ENCODE results near the gene RTP4.
A peak's percentile ranks its signal among the peaks of the same experiment; 100 is the strongest.

Gene RTP4

GRCh38 chr3:187368251-187369088, at the start of gene RTP4:
RTP4 (plus strand) TSS chr3:187368385; CDS start chr3:187368442, 57 bp downstream.
- DNase-seq (ENCODE audit: low spot score in 2 of 2) = peak; percentile 15 to 71
- peaks cover 5% of the 10 kb centered on the region for H3K36me3 Mint-ChIP-seq
- H3K4me3 Mint-ChIP-seq = peak within 1 kb of the TSS; percentile 79
- peak; percentile 87 for ATAC-seq
- H3K4me1 Mint-ChIP-seq = peaks cover 24% of the 10 kb centered on the region
- H3K9me3 Mint-ChIP-seq = no peaks in the 10 kb centered on the region
- peak within 1 kb of the TSS; percentile 99 for H3K27ac Mint-ChIP-seq

DNA sequence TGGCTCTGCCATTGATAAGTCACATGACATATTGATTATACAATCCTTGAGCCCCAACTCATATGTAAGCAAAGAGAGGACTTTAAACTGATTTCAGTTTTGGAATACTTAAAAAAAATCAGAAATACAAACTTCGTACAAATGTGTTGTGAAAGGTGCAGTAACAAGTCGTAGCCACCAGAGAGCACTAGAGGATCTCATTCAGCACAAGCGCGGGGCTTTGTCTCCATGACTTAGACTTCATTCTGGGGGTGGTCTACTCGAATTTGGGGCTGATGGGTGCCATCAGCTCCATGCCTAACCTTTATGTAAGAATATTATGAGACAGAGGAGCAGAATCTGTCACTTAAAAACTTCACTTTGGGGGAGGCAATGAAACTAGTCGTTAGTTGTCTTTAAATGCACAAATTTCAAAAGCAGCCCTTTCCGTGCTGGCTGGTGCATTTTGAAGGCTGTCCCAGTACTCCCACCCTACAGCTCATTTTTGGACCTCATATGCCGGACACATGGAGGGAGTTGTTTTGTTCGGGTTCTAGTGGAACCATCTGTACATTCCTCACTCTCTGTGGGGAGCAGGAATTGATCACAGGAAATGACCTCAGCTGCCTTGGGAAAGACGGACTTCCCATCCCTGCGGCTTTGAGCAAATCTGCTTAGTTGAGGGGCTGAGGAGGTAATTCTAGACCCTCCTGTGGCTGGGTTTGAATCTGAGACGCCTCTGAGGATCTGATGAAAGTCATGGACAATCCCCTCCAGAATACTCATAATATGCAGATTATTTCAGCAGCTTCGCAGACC, 49.2 kb upstream of the RTP4 start:
- ATAC-seq = no peak
- no peak overlapping the region for H3K4me3 Mint-ChIP-seq
- H3K9me3 Mint-ChIP-seq = no peaks in the 10 kb centered on the region
- peaks cover 19% of the 10 kb centered on the region for H3K4me1 Mint-ChIP-seq
- H3K36me3 Mint-ChIP-seq = no peaks in the 10 kb centered on the region
- peak; percentile 10 to 59 for DNase-seq (ENCODE audit: low spot score in 2 of 2)
- no peak overlapping the region for H3K27ac Mint-ChIP-seq

- Mint-ChIP-seq H3K27ac (no peak overlapping the region), H3K4me1 (peaks cover 19% of the 10 kb centered on the region), H3K9me3 (no peaks in the 10 kb centered on the region), H3K36me3 (no peaks in the 10 kb centered on the region), H3K4me3 (no peak overlapping the region)
- DNase-seq (ENCODE audit: low spot score in 2 of 2) = peak; percentile 42 to 84
- peak; percentile 77 for ATAC-seq
Observed at GRCh38 chr3:187319699-187320302, 48.4 kb upstream of the RTP4 start.

DNA sequence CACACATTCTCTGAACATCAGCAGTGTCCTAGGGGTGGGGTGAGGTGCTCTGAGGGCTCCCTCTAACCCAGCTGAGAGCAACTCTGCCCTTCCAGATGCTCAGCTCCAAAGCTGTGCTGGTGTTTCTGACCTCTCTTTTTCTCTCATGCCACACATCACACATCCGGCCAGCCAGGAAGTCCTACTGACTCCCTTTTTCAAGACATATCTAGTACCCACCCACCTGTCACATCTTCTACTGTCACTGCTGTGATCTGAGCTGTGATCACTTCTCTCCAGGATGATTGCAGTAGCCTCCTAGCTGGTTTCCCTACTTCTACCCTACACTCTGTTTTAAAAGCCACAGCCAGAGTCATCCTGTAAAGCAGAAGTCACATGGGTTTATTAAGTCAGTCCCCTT, 46.4 kb upstream of the RTP4 start:
- no peaks in the 10 kb centered on the region for H3K36me3 Mint-ChIP-seq
- peak in 1 of 2 donors; percentile 48 for DNase-seq (ENCODE audit: low spot score in 2 of 2)
- no peak overlapping the region for H3K27ac Mint-ChIP-seq
- no peak overlapping the region for H3K4me3 Mint-ChIP-seq
- peak; percentile 53 for ATAC-seq
- no peaks in the 10 kb centered on the region for H3K9me3 Mint-ChIP-seq
- peaks cover 19% of the 10 kb centered on the region for H3K4me1 Mint-ChIP-seq

GRCh38 chr3:187322291-187322690, 45.9 kb upstream of the RTP4 start:
- H3K9me3 Mint-ChIP-seq = no peaks in the 10 kb centered on the region
- peaks cover 19% of the 10 kb centered on the region for H3K4me1 Mint-ChIP-seq
- no peak overlapping the region for H3K4me3 Mint-ChIP-seq
- H3K27ac Mint-ChIP-seq = no peak overlapping the region
- H3K36me3 Mint-ChIP-seq = no peaks in the 10 kb centered on the region
- DNase-seq (ENCODE audit: low spot score in 2 of 2) = no peak
- ATAC-seq = no peak

- H3K9me3 Mint-ChIP-seq = no peaks in the 10 kb centered on the region
- H3K4me3 Mint-ChIP-seq = no peak overlapping the region
- no peak overlapping the region for H3K27ac Mint-ChIP-seq
- ATAC-seq = no peak
- H3K36me3 Mint-ChIP-seq = no peaks in the 10 kb centered on the region
- peaks cover 19% of the 10 kb centered on the region for H3K4me1 Mint-ChIP-seq
- no peak for DNase-seq (ENCODE audit: low spot score in 2 of 2)
Observed at GRCh38 chr3:187323091-187323490, 45.1 kb upstream of the RTP4 start.

- peaks cover 6% of the 10 kb centered on the region for H3K4me1 Mint-ChIP-seq
- H3K27ac Mint-ChIP-seq = no peak overlapping the region
Observed at GRCh38 chr3:187325632-187326031, 42.6 kb upstream of the RTP4 start.

GRCh38 chr3:187327845-187328244, 40.3 kb upstream of the RTP4 start:
- Mint-ChIP-seq H3K4me3 (no peak overlapping the region), H3K36me3 (no peaks in the 10 kb centered on the region)
- ATAC-seq = no peak

More at GRCh38 chr3:187325632-187326031, 42.6 kb upstream of the RTP4 start:
- DNase-seq (ENCODE audit: low spot score in 2 of 2) (no peak), ATAC-seq (no peak)
- H3K36me3 Mint-ChIP-seq = no peaks in the 10 kb centered on the region
- no peaks in the 10 kb centered on the region for H3K9me3 Mint-ChIP-seq
- H3K4me3 Mint-ChIP-seq = no peak overlapping the region

DNA sequence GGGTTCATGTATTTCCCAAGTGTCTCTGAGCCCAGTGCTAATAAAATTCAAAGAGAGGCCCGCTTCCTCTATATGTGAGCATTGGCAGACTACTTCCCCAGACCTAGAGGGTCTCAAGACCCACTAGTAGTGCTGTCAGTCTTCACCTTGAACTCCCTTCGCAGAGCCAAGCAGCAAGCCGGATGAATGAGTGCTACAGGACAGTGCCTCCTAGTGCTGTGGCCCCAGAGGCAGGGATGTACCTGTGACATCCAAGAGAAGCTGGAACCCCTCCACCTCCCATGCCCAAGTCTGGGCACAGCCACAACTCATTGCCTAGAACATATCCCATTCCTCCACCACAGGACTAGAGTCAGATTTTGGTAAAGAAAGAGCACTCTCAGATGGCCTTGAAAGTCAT, 39.5 kb upstream of the RTP4 start:
- H3K27ac Mint-ChIP-seq = no peak overlapping the region
- H3K4me1 Mint-ChIP-seq = no peaks in the 10 kb centered on the region
- no peak overlapping the region for H3K4me3 Mint-ChIP-seq

More at GRCh38 chr3:187327845-187328244, 40.3 kb upstream of the RTP4 start:
- Mint-ChIP-seq H3K9me3 (no peaks in the 10 kb centered on the region), H3K27ac (no peak overlapping the region), H3K4me1 (no peaks in the 10 kb centered on the region)
- peak in 1 of 2 donors; percentile 22 for DNase-seq (ENCODE audit: low spot score in 2 of 2)

DNA sequence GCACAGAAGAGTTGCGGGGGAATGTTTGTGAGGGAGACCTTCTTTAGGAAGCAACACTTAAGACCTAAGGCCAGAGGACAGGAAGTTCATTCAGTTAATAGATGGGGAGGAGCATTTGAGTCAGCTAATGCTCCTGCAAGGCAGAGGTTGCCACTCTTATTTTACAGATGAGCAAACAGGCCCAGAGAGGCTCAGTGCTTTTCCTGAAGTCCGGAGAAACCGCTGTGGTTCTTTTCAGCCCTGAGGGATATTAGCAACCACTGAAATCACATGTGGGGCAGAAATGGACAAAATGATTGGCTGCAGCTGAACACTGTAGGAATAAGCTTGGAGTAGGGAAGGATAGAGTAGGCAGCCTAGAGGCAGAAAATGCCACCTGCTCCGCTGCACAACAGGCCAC, 33.3 kb upstream of the RTP4 start:
- no peaks in the 10 kb centered on the region for H3K36me3 Mint-ChIP-seq

More for the DNA sequence above, 39.5 kb upstream of the RTP4 start:
- no peaks in the 10 kb centered on the region for H3K9me3 Mint-ChIP-seq
- DNase-seq (ENCODE audit: low spot score in 2 of 2) = no peak
- no peak for ATAC-seq
- H3K36me3 Mint-ChIP-seq = no peaks in the 10 kb centered on the region

DNA sequence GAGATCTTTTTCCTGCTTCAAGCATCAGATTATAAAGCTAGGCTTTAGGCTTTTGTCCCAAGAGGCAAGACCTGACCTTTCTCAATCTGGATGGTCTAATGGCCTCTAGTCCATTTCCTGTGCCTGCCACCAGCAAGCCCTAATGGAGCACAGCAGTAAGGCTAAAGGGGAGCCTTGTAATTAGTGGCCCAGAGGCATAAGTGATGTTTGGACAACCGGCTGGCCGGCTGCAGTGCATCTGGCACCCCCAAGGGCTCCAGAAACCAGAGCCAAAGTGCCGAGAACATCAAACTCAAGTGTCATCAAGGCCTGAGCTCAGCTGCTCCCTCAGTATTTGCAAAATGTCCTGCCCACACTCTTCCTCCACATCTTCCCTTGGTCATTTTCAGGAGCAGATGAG, 31.9 kb upstream of the RTP4 start:
- ATAC-seq (no peak), DNase-seq (ENCODE audit: low spot score in 2 of 2) (peak in 1 of 2 donors; percentile 43)
- Mint-ChIP-seq H3K9me3 (no peaks in the 10 kb centered on the region), H3K4me3 (no peak overlapping the region), H3K27ac (no peak overlapping the region), H3K4me1 (no peaks in the 10 kb centered on the region), H3K36me3 (no peaks in the 10 kb centered on the region)

More for the DNA sequence above, 33.3 kb upstream of the RTP4 start:
- Mint-ChIP-seq H3K27ac (no peak overlapping the region), H3K4me3 (no peak overlapping the region), H3K4me1 (no peaks in the 10 kb centered on the region), H3K9me3 (no peaks in the 10 kb centered on the region)
- ATAC-seq (no peak), DNase-seq (ENCODE audit: low spot score in 2 of 2) (peak in 1 of 2 donors; percentile 23)

DNA sequence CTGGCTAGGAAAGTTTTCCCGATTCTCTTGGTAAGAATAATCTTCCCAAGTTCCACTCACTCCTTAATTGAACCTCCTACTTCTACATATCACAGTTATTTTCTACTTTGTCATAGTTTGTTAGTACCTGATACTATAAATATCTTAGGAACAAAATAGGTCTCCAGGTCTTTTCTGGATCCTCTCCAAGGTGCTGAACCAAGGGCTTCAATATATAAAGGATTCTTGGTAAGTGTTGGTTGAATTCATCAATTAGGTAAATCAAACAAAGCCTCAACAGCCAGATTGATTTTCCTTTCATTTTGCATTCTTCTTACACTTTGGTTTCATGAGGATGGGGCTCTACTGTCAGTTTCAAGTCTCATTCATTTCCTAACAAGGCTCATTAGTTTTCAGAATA, 27.6 kb upstream of the RTP4 start:
- ATAC-seq (no peak), DNase-seq (ENCODE audit: low spot score in 2 of 2) (no peak)
- Mint-ChIP-seq H3K9me3 (no peaks in the 10 kb centered on the region), H3K36me3 (no peaks in the 10 kb centered on the region), H3K4me1 (no peaks in the 10 kb centered on the region), H3K4me3 (no peak overlapping the region), H3K27ac (no peak overlapping the region)

GRCh38 chr3:187342255-187342654, 25.9 kb upstream of the RTP4 start:
- Mint-ChIP-seq H3K4me1 (no peaks in the 10 kb centered on the region), H3K9me3 (no peaks in the 10 kb centered on the region), H3K4me3 (no peak overlapping the region), H3K27ac (no peak overlapping the region), H3K36me3 (no peaks in the 10 kb centered on the region)
- ATAC-seq = no peak
- no peak for DNase-seq (ENCODE audit: low spot score in 2 of 2)

DNA sequence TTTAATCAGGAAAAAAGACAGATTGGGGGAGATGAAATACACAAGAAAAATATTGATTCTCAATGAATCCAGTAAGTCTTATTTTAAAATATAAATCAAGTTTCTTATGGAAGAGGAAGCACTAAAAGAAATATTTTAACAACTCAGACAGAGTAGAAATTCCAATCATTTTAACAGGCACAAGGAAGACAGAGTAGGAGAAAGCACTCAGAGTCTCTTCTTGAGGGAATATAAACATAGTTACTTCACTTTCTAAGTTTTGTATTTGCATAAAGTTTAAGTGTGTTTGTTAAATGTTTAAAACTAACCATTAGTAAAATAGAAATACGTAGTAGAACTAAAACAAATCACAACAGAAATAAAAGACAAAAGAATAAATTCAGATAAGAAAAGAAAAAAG, 24.5 kb upstream of the RTP4 start:
- Mint-ChIP-seq H3K27ac (no peak overlapping the region), H3K36me3 (no peaks in the 10 kb centered on the region)
- no peak for ATAC-seq

More for the DNA sequence above, 24.5 kb upstream of the RTP4 start:
- no peaks in the 10 kb centered on the region for H3K9me3 Mint-ChIP-seq
- H3K4me1 Mint-ChIP-seq = no peaks in the 10 kb centered on the region
- DNase-seq (ENCODE audit: low spot score in 2 of 2) = no peak
- no peak overlapping the region for H3K4me3 Mint-ChIP-seq
